Lower lobe of right lung (tissue), 2 donors: ENCODE measurements around the gene MICAL3. TPM values are rescaled to one million over a fixed set of nuclear protein-coding genes. Genes with fewer than 3 reads are reported as not detected.

Experiments
- ATAC-seq, 2 donors: fragments of 200-7000 bp; cut with Tn5 transposase; one replicate each; pipeline ENCODE4 v1.9.1; 2020 to 2022; ENCODE audit warnings: mild to moderate bottlenecking in 2 of 2, moderate library complexity in 2 of 2
- DNase-seq: peaks from one replicate; pipeline ENCODE4 v3.0.0-alpha.2; 2020
- H3K27ac ChIP-seq: fragments of 200-600 bp; one replicate; pipeline ENCODE4 v1.8.0; 2022
- H3K27me3 ChIP-seq: fragments of 200-600 bp; one replicate; pipeline ENCODE4 v1.8.0; 2022; ENCODE audit warnings: low read depth
- H3K36me3 ChIP-seq: fragments of 200-600 bp; one replicate; pipeline ENCODE4 v1.8.0; 2022; ENCODE audit warnings: mild to moderate bottlenecking
- H3K4me1 ChIP-seq: fragments of 200-600 bp; one replicate; pipeline ENCODE4 v1.8.0; 2022
- H3K4me3 ChIP-seq: fragments of 200-600 bp; one replicate; pipeline ENCODE4 v1.8.0; 2022; ENCODE audit warnings: mild to moderate bottlenecking
- H3K9me3 ChIP-seq: fragments of 200-600 bp; one replicate; pipeline ENCODE4 v1.8.0; 2022
- CTCF ChIP-seq: fragments of 200-600 bp; IDR thresholded peaks from one replicate; pipeline ENCODE4 v1.8.0; 2022; ENCODE audit warnings: antibody characterized with exemption, mild to moderate bottlenecking
- intact Hi-C: fragments of 100-400 bp; cut with DNase I; formaldehyde crosslinking; loops from one replicate; pipeline ENCODE4 v1.11.0; 2022
- microRNA-seq: library from miRNA; unstranded; fragments of <30 nt; microRNA quantifications from one replicate; pipeline ENCODE4 v1.2.0, GENCODE V29; 2020; ENCODE audit warnings: borderline number of aligned reads
- total RNA-seq: library from RNA; stranded (reverse); fragmentation: NEBNext Ultra II Directional; extraction: Animal tissue kit (Norgen Biotek cat#: 25700); gene quantifications from one replicate; pipeline ENCODE4 v1.2.1, GENCODE V29; 2021
- donor health status: DM: no; HTN: yes; CAD: no; lungs with severe emphysema.

Gene MICAL3
- total RNA-seq, 1 donor from 2014 or later = 23.5 TPM

DNA sequence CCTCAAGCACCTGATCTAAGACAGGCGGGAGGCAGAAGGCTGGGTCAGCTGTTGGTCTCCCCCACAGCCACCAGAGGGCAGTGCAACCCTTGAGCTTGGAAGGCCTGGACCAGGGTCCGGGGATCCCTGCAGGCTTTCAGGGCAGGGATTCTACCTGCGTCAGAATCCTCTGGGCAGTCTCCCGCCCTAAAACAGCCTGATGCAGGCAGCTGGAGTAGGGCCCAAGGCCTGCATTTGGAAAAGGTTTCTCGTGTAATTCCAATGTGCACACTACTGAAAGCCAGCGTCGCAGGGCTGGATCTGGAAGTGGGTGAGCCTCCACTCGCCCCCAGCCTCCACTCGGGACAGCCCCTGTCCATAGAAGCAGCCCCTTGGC is 281.8 kb downstream of the MICAL3 start:
- Histone ChIP-seq H3K36me3 (peaks cover 23% of the 10 kb centered on the region), H3K27me3 (no peaks in the 10 kb centered on the region), H3K4me1 (no peaks in the 10 kb centered on the region), H3K4me3 (no peak overlapping the region), H3K9me3 (no peaks in the 10 kb centered on the region), H3K27ac (no peak overlapping the region)
- peak; percentile 74 for TF ChIP-seq CTCF
- intact Hi-C loops = no loop called here
- ATAC-seq (peak; percentile 76 to 80), DNase-seq (peak; percentile 65)

DNA sequence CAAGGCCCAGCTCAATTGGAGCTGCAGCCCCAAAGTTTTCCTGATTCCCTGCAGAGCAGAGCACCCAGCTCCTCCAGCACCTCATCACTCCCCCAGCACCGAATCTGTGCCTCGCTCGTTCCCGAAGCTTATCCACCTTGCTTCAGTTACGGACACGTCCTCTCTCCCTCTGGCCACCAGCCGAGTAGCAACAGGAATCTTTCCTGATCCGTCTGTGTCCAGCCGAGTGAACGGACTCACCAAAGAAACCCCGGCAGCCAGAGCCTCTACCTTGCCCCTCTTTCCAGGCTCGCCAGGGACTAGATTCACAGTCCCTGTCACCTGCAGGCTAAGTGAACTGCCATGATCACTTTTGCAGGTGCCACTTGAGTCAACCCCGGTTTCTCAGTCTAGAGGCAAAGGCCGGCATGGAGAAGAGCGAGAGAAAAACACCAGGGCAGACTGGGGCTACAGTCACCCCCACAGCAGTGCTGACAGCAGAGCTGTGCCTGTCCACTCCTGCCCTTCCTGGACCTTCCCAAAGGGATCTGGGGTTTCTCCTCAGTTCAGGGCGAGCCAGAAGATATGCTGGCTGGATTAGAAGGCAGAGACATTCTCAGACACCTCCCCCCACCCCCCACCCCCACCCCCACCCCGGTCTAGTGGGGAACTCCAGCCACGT is 282.4 kb downstream of the MICAL3 start:
- no peaks in the 10 kb centered on the region for H3K27me3 ChIP-seq
- intact Hi-C loops = no loop called here
- peaks cover 29% of the 10 kb centered on the region for H3K36me3 ChIP-seq
- H3K4me3 ChIP-seq = no peak overlapping the region
- ATAC-seq (no peak), DNase-seq (no peak)
- no peak overlapping the region for H3K27ac ChIP-seq
- H3K9me3 ChIP-seq = no peaks in the 10 kb centered on the region
- H3K4me1 ChIP-seq = no peaks in the 10 kb centered on the region
- TF ChIP-seq CTCF = no peak

GRCh38 chr22:17739196-17739975 is 285.0 kb downstream of the MICAL3 start:
- TF ChIP-seq CTCF = no peak
- ATAC-seq (no peak), DNase-seq (no peak)
- Histone ChIP-seq H3K9me3 (no peaks in the 10 kb centered on the region), H3K27me3 (no peaks in the 10 kb centered on the region), H3K4me1 (no peaks in the 10 kb centered on the region), H3K27ac (no peak overlapping the region), H3K4me3 (no peak overlapping the region), H3K36me3 (peaks cover 52% of the 10 kb centered on the region)
- intact Hi-C loops = no loop called here

GRCh38 chr22:17738386-17739128 is 285.8 kb downstream of the MICAL3 start:
- TF ChIP-seq CTCF = no peak
- H3K27ac ChIP-seq = no peak overlapping the region
- intact Hi-C loops = no loop called here
- no peaks in the 10 kb centered on the region for H3K27me3 ChIP-seq
- peaks cover 60% of the 10 kb centered on the region for H3K36me3 ChIP-seq
- DNase-seq (no peak), ATAC-seq (no peak)
- no peaks in the 10 kb centered on the region for H3K9me3 ChIP-seq
- H3K4me1 ChIP-seq = no peaks in the 10 kb centered on the region
- no peak overlapping the region for H3K4me3 ChIP-seq

Small RNAs within 50 kb of the gene (microRNA-seq; reads per million reads assigned to microRNA genes)
- gene MIR3198-1 (not detected), gene MIR648 (not detected)

Other genes with a start within 250 kb of the MICAL3 start
- gene PEX26, start 53.4 kb upstream of the MICAL3 start, total RNA-seq = 31.5 TPM
- 1.3 TPM for gene TUBA8, start 86.2 kb upstream of the MICAL3 start, total RNA-seq
- gene USP18, start 125.6 kb upstream of the MICAL3 start, total RNA-seq = 13.4 TPM